Measurements from ENCODE around the gene HOXA9. TPM values are rescaled to one million over a fixed set of nuclear protein-coding genes. Genes with fewer than 3 reads are reported as not detected.

The HOXA9 gene
- total and polyA plus RNA-seq, 2 of the 8 experiments (the other 6 are each of a cell fraction or from before 2014, with no cell fraction given), result not detected

DNA sequence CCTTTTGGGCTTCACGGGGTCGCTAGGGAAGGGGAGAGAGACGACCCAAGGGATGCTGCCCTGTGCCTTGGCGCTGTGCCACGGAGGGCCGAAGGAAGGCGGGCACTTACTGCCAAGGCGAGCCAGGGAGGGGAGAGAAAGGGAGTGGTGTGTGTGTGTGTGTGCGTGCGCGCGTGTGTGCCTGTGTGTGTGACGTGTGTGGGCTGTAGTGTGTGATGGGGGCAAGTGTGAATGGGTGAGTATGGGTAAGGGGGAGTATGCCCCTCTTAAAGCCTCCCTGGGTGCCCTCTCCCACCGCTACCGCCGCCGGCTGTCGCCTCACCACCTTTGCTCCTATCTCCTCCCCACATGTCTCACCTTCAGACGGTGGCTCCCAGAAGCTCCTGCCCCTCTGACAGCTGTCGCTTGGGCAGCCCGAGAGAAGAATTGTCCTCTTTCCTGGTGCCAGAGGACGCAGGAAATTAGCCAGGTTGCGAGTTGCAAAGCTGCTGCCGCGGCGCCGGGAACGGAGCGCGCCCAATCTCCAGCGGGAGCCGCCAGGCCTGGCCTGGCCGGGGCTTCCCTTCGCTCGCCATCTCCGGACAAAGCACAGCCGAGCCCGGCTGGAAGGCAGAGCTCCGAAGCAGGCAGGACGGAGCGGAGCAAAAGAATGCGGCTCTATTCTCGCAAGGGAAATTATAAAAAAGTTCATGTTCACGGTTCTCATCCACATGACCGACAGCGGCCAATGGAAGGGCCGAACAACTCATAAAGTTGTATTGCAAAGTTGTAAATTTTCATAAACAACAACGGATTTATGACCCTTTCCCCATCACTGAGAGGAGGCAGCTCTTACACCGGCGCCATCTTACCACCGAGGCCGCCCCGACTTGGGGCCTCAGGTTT is 13.2 kb downstream of the HOXA9 start, which contains the start of gene HOXA3:
Gene HOXA3 (minus strand): TSS at position 653 of the 885 bp plus-strand sequence. CDS start 41,943 bp downstream, outside the sequence.
- H3K4me3 ChIP-seq (ENCODE audit: extremely low read depth in 1 of 4, insufficient read depth in 2 of 4, low read depth in 3 of 4, low read length in 4 of 4), result peak within 1 kb of the TSS in 1 of 4 experiments; percentile 19; a peak in 1 of 8 replicates
- no peak within 1 kb of the TSS for H2BK15ac ChIP-seq (ENCODE audit: low read length)
- no peak within 1 kb of the TSS for H3K9ac ChIP-seq (replicated peaks in 1 of 4; ENCODE audit: extremely low read depth in 1 of 4, low read depth in 3 of 4, low read length in 3 of 4)
- no peak within 1 kb of the TSS for H3K27ac ChIP-seq (ENCODE audit: low read depth, low read length)
- no peak within 1 kb of the TSS for H3K4ac ChIP-seq (replicated peaks; ENCODE audit: insufficient read length, low read depth, low read length)
- H4K91ac ChIP-seq (replicated peaks; ENCODE audit: insufficient read length, low read length), result no peak within 1 kb of the TSS
- no peak within 1 kb of the TSS for H2AFZ ChIP-seq (ENCODE audit: low read length)
- TF ChIP-seq BACH1 (IDR thresholded peaks at IDR 0.05; ENCODE audit: low read length), result no peak
- no peak for TF ChIP-seq TAF1 (IDR thresholded peaks at IDR 0.05; ENCODE audit: low read depth, low read length)
- TF ChIP-seq EZH2 (IDR thresholded peaks at IDR 0.05; ENCODE audit: low read depth, low read length, severe bottlenecking), result peak; percentile 97
- TF ChIP-seq, protein P1, sequence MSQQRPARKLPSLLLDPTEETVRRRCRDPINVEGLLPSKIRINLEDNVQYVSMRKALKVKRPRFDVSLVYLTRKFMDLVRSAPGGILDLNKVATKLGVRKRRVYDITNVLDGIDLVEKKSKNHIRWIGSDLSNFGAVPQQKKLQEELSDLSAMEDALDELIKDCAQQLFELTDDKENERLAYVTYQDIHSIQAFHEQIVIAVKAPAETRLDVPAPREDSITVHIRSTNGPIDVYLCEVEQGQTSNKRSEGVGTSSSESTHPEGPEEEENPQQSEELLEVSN (IDR thresholded peaks at IDR 0.05), result no peak
- no peak for TF ChIP-seq GABPA (IDR thresholded peaks at IDR 0.05; ENCODE audit: borderline replicate concordance, insufficient read depth, low read length)
- peak; percentile 93 for TF ChIP-seq SUZ12 (IDR thresholded peaks at IDR 0.05; ENCODE audit: low read length)
- H4K8ac ChIP-seq (ENCODE audit: extremely low read depth, insufficient read depth, low read length), result no peak within 1 kb of the TSS
- WGBS, 2 experiments (ENCODE audit: extremely low coverage in 1 of 2, insufficient coverage in 1 of 2, insufficient read length in 1 of 2, insufficient replicate concordance in 2 of 2, low coverage in 1 of 2, low lambda C conversion rate in 2 of 2, missing lambda C conversion rate in 1 of 2), result 15% methylated on average over 48 of the region's 53 CpGs; no CpG with 5 or more reads in 1 of the 2 experiments
- no peak within 1 kb of the TSS for H4K5ac ChIP-seq (ENCODE audit: insufficient read length, low read depth, low read length)
- H3K23me2 ChIP-seq (ENCODE audit: low read depth, low read length), result peaks cover 2% of the 10 kb centered on the region; the same call in 1 of the 2 replicates
- peaks cover 29 to 47% of the 10 kb centered on the region in 2 experiments for H4K20me1 ChIP-seq (replicated peaks in 1 of 2; ENCODE audit: control insufficient read depth in 1 of 2, insufficient read depth in 2 of 2, low read length in 2 of 2)
- H3K79me1 ChIP-seq (ENCODE audit: low read depth, low read length), result no peaks in the 10 kb centered on the region
- peaks cover 98 to 100% (median 100%) of the 10 kb centered on the region in 4 experiments for H3K27me3 ChIP-seq (replicated peaks in 1 of 4; ENCODE audit: control insufficient read depth in 3 of 4, extremely low read depth in 1 of 4, insufficient read depth in 3 of 4, low read length in 3 of 4)
- no peak within 1 kb of the TSS for H3K56ac ChIP-seq (replicated peaks; ENCODE audit: insufficient read length, low read depth, low read length)
- DNase-seq (ENCODE audit: low read depth in 1 of 2, low spot score in 2 of 2), result peak in 1 of 2 experiments; percentile 63
- peak within 1 kb of the TSS; percentile 48; the same call in 1 of the 2 replicates for H2AK5ac ChIP-seq (ENCODE audit: low read depth, low read length)
- no peak within 1 kb of the TSS for H2BK5ac ChIP-seq (ENCODE audit: low read depth, low read length)
- ChIA-PET POLR2A (ENCODE audit: partially characterized antibody) (interaction anchor here (1.9 kb wide), 1 partner anchor 9 kb away, joined by 5 read pairs; the partner anchor contains the start of gene HOXA5), CTCF (ENCODE audit: partially characterized antibody) (interaction anchor here (0.8 to 12.5 kb wide), 11 partner anchors 7 to 472 kb away, joined by 3 to 123 read pairs (median 4); partner anchors contain the start of genes HOXA1, HOXA4, HOXA5 and HOXA9)
- no peak within 1 kb of the TSS for H3K23ac ChIP-seq (ENCODE audit: insufficient read length)
- peaks cover 0 to 8% (median 3%) of the 10 kb centered on the region in 4 experiments; a peak in 4 of 7 replicates for H3K4me1 ChIP-seq (replicated peaks in 1 of 4; ENCODE audit: control insufficient read depth in 3 of 4, insufficient read depth in 4 of 4, low read length in 3 of 4)
- H3K9me3 ChIP-seq (ENCODE audit: insufficient read depth in 2 of 2, low read depth in 1 of 2, low read length in 1 of 2), result peaks cover 0 to 10% of the 10 kb centered on the region in 2 experiments; a peak in 1 of 4 replicates
- no peak within 1 kb of the TSS for H2BK120ac ChIP-seq (replicated peaks; ENCODE audit: low read depth, low read length)
- FAIRE-seq, result no peak
- H3K14ac ChIP-seq (ENCODE audit: insufficient read length), result no peak within 1 kb of the TSS
- H3K18ac ChIP-seq (ENCODE audit: extremely low read depth, low read length), result no peak within 1 kb of the TSS
- H3K79me2 ChIP-seq (ENCODE audit: control insufficient read depth in 1 of 2, insufficient read depth in 2 of 2, low read length in 2 of 2), result no peaks in the 10 kb centered on the region
- no peak within 1 kb of the TSS for H2BK12ac ChIP-seq (ENCODE audit: low read depth, low read length)
- H2BK20ac ChIP-seq (ENCODE audit: low read length), result no peak within 1 kb of the TSS
- peaks cover 0 to 14% (median 0%) of the 10 kb centered on the region in 4 experiments; a peak in 1 of 8 replicates for H3K36me3 ChIP-seq (ENCODE audit: control insufficient read depth in 2 of 4, insufficient read depth in 4 of 4, low read length in 3 of 4)
- H3K4me2 ChIP-seq (ENCODE audit: insufficient read depth in 1 of 2, low read depth in 2 of 2, low read length in 2 of 2), result peak within 1 kb of the TSS in 1 of 2 experiments; percentile 58; a peak in 3 of 4 replicates

Data from H1 (cell line).